GM20000 (cell line): ENCODE data around the gene ZNF287.

Experiments used
- DNase-seq: peaks from one replicate; pipeline ENCODE4 v3.0.0; 2012; ENCODE audit warnings: low spot score
- CTCF ChIP-seq: IDR thresholded peaks from 2 replicates; pipeline ENCODE4 v1.5.1; 2012; ENCODE audit warnings: mild to moderate bottlenecking, control low read depth; ENCODE audit errors: extremely low read depth, missing control alignments

The ZNF287 gene

GRCh38 chr17:16568541-16569357 lies at the start of gene ZNF287:
Gene ZNF287 (minus strand): TSS chr17:16569204. CDS start chr17:16567731, 1,473 bp downstream.
- TF ChIP-seq CTCF = no peak
- DNase-seq = peak; percentile 98

DNA sequence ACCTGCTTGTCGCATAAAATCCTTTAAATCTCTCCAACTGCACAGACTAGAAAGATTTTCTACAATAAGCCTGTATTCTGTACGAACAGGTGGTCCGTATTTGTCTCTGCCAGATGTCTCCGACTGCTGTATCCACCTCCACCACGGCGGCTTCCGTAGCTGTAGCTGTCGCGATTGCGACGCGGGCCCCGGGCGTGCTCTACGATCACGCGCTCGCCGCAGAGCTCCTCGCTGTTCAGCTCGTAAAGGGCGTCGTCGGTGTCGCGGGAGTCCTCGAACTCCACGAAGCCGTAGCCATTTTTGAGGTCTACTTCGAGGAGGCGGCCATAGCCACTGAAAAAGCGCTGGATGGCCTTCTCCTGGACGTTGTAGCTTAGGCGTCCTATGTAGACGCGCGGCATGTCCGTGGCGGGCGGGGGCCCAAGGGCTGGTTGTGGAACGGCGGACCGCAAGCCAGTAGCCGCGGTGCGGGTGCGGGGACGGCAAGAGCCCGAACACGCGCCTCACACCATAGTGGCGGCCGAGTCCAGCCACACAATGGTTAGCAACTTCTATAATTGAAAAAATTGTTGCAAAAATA lies 48.6 kb upstream of the ZNF287 start:
- DNase-seq = no peak
- TF ChIP-seq CTCF = no peak

- no peak for TF ChIP-seq CTCF
- no peak for DNase-seq
These were observed 30.5 kb upstream of the ZNF287 start for GRCh38 chr17:16599537-16599936.

- DNase-seq = no peak
- no peak for TF ChIP-seq CTCF
These were observed 24.5 kb upstream of the ZNF287 start for GRCh38 chr17:16593356-16594102.

GRCh38 chr17:16589097-16589969 lies 20.3 kb upstream of the ZNF287 start:
- peak; percentile 94 for DNase-seq
- peak; percentile 98 for TF ChIP-seq CTCF

- TF ChIP-seq CTCF = no peak
- no peak for DNase-seq
These were observed 16.8 kb upstream of the ZNF287 start for GRCh38 chr17:16585796-16586195.
